Measurements from ENCODE around the gene MAP2K7.

MAP2K7 gene

DNA sequence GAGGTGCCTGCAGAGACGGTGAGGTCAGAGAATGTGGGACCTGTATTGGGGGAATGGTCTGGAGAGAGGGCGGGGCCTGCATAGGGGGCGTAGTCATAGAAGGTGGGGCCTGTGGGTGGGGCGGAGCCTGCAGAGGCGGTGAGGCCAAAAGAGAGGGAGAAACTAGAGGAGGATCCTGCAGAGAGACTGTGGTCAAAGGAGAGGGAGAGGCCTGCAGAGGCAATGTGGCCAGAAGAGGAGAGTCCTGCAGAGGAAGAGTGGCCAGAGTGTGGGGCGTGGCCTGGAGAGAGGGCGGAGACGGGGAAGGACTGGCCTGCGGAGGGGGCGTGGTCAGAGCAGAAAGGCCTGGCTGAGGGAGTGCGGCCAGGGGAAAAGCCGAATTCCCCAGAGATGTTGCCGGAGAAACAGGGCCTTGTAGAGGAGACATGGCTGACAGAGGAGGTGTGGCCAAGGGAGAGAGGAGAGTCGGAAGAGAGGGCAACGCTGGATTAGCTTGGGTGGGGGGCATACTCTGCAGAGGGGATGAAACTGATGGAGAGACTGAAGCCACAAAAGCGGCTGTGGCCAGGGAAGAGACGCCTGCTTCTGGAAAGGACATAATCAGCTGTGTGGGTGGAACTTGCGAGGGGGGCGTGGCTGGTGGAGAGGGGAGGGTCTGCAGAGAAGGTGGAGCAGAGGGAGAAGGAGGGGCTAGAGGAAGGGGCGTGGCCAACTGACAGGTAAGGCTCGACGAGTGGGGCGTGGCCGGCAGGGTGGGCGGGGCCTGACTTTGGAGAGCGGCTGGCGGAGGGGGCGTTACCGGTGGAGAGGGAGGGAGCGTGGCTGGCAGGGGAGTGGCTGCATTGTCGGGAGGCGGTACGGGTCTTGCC lies 32.0 kb upstream of the MAP2K7 start (continued):
- TF ChIP-seq ZNF600 (tag by site-specific recombination; IDR thresholded peaks at IDR 0.05) (no peak), ZNF704 (tag by site-specific recombination; IDR thresholded peaks at IDR 0.05) (no peak), ZNF548 (tag by site-specific recombination; IDR thresholded peaks at IDR 0.05) (no peak), ZNF155 (tag by site-specific recombination; IDR thresholded peaks at IDR 0.05) (no peak), PRDM1 (tag by site-specific recombination; IDR thresholded peaks at IDR 0.05) (peak; percentile 83), SP3 (tag by site-specific recombination; IDR thresholded peaks at IDR 0.05) (peak; percentile 96), ZBTB6 (tag by site-specific recombination; IDR thresholded peaks at IDR 0.05) (no peak), ZNF664 (tag by site-specific recombination; IDR thresholded peaks at IDR 0.05) (no peak), ZNF510 (tag by site-specific recombination; IDR thresholded peaks at IDR 0.05; ENCODE audit: insufficient replicate concordance) (no peak), ZNF560 (tag by site-specific recombination; IDR thresholded peaks at IDR 0.05; ENCODE audit: borderline replicate concordance) (no peak), ZNF341 (tag by site-specific recombination; IDR thresholded peaks at IDR 0.05; ENCODE audit: low read depth) (peak; percentile 95), ZXDB (tag by site-specific recombination; IDR thresholded peaks at IDR 0.05) (0 out of 2 replicates have a peak, but pooled peaks have one; percentile 18), ZNF23 (tag by site-specific recombination; IDR thresholded peaks at IDR 0.05; ENCODE audit: borderline replicate concordance) (no peak), ZNF366 (tag by site-specific recombination; conservative IDR thresholded peaks at IDR 0.05) (peak; percentile 96), ZNF747 (tag by site-specific recombination; IDR thresholded peaks at IDR 0.05) (no peak), GLIS2 (tag by site-specific recombination; IDR thresholded peaks at IDR 0.05) (0 out of 2 replicates have a peak, but pooled peaks have one; percentile 9), ZNF175 (tag by site-specific recombination; IDR thresholded peaks at IDR 0.05) (no peak), KLF8 (tag by site-specific recombination; IDR thresholded peaks at IDR 0.05) (peak; percentile 99), ZEB2 (tag by site-specific recombination; IDR thresholded peaks at IDR 0.05) (peak; percentile 78), ZNF10 (tag by site-specific recombination; IDR thresholded peaks at IDR 0.05) (no peak), ZNF521 (tag by site-specific recombination; IDR thresholded peaks at IDR 0.05) (no peak), ZNF157 (tag by site-specific recombination; IDR thresholded peaks at IDR 0.05) (no peak), KLF9 (tag by site-specific recombination; IDR thresholded peaks at IDR 0.05; ENCODE audit: low read depth) (peak; percentile 100), ZFHX2 (tag by site-specific recombination; conservative IDR thresholded peaks at IDR 0.05) (peak; percentile 78), SP2 (tag by site-specific recombination; IDR thresholded peaks at IDR 0.05) (peak; percentile 91), GFI1B (tag by site-specific recombination; IDR thresholded peaks at IDR 0.05) (no peak), ZNF585B (tag by site-specific recombination; IDR thresholded peaks at IDR 0.05) (no peak), OSR2 (tag by site-specific recombination; IDR thresholded peaks at IDR 0.05) (no peak), SP7 (tag by site-specific recombination; IDR thresholded peaks at IDR 0.05) (peak; percentile 44), PATZ1 (tag by site-specific recombination; IDR thresholded peaks at IDR 0.05) (peak; percentile 36; the same call in 1 of the 2 replicates), ZBTB10 (tag by site-specific recombination; IDR thresholded peaks at IDR 0.05) (no peak), ZFP3 (tag by site-specific recombination; IDR thresholded peaks at IDR 0.05; ENCODE audit: low read depth) (no peak)
- TF ChIP-seq, protein P1, sequence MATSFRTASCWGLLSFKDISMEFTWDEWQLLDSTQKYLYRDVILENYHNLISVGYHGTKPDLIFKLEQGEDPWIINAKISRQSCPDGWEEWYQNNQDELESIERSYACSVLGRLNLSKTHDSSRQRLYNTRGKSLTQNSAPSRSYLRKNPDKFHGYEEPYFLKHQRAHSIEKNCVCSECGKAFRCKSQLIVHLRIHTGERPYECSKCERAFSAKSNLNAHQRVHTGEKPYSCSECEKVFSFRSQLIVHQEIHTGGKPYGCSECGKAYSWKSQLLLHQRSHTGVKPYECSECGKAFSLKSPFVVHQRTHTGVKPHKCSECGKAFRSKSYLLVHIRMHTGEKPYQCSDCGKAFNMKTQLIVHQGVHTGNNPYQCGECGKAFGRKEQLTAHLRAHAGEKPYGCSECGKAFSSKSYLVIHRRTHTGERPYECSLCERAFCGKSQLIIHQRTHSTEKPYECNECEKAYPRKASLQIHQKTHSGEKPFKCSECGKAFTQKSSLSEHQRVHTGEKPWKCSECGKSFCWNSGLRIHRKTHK (tag by site-specific recombination; IDR thresholded peaks at IDR 0.05), result no peak

Measured in HEK293 (cell line).